PFSK-1 (cell line): Measurements from ENCODE around the gene PEAR1.

Source experiments
- FOXP2 ChIP-seq: optimal IDR thresholded peaks from 2 replicates; pipeline ENCODE3; 2011; ENCODE audit warnings: borderline replicate concordance, control low read depth, inconsistent platforms; ENCODE audit not compliant: insufficient read depth; ENCODE audit errors: extremely low read length, extremely low read depth
- POLR2AphosphoS5 ChIP-seq: IDR thresholded peaks from 2 replicates; pipeline ENCODE4 v1.6.1; 2012; ENCODE audit warnings: low read depth, mild to moderate bottlenecking, control low read depth, low read length, moderate library complexity
- SIN3A ChIP-seq: IDR thresholded peaks from 2 replicates; pipeline ENCODE4 v1.6.1; 2012; ENCODE audit warnings: mild to moderate bottlenecking, low read length, moderate library complexity, borderline replicate concordance; ENCODE audit not compliant: insufficient read depth
- TAF1 ChIP-seq: IDR thresholded peaks from 2 replicates; pipeline ENCODE4 v1.6.1; 2012; ENCODE audit warnings: low read length, control low read depth, borderline replicate concordance; ENCODE audit not compliant: insufficient read depth
- TF ChIP-seq, protein P1 (sequence below), 2 experiments: IDR thresholded peaks; 2 replicates each; pipeline versions ENCODE4 v1.6.1 to v1.8.0; 2011 to 2012; ENCODE audit warnings: low read depth in 2 of 2, low read length in 2 of 2, control low read depth in 1 of 2, inconsistent platforms in 1 of 2, mild to moderate bottlenecking in 1 of 2, moderate library complexity in 1 of 2; ENCODE audit not compliant: insufficient read depth in 1 of 2

DNA sequence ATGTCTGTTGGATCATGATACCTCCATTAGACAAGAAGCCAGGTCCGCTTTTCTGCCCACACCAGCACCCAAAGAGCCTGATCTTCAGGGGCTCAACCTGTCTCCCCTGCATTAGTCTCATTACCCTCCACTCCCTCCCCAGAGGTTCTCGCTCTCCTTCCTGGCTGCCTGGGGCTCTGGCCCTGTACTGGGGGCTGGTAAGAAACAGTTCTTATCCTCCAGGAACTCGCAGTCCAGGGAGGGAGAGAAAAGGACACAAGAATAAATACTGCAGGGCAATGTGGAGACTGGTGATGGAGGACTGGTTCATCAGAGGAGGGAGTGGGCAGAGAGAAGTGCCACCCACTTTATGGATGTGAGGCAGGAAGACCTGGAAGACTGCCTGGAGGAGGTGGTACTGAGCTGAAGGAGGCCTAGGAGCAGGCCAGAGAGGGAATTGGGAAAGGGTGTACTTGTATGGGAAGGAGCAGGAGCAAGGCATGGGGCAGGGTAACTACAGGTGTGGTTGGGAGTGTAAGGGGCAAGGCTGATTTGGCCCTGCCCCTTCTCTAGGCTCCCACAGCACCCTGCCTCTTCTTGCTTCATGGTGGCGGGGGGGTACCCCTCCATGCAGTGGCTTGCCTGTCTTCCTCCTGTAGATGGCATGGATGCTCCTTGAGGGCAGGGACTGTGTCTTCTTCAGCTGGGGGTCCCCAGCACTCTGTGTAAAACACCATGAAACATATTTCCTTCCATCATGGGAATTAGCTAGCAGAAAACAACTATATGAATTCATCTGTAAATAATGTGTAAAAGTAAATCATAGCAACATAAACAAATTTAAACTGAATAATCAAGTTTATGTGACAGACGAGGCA is 31.9 kb downstream of the PEAR1 start:
- TF ChIP-seq, protein P1, sequence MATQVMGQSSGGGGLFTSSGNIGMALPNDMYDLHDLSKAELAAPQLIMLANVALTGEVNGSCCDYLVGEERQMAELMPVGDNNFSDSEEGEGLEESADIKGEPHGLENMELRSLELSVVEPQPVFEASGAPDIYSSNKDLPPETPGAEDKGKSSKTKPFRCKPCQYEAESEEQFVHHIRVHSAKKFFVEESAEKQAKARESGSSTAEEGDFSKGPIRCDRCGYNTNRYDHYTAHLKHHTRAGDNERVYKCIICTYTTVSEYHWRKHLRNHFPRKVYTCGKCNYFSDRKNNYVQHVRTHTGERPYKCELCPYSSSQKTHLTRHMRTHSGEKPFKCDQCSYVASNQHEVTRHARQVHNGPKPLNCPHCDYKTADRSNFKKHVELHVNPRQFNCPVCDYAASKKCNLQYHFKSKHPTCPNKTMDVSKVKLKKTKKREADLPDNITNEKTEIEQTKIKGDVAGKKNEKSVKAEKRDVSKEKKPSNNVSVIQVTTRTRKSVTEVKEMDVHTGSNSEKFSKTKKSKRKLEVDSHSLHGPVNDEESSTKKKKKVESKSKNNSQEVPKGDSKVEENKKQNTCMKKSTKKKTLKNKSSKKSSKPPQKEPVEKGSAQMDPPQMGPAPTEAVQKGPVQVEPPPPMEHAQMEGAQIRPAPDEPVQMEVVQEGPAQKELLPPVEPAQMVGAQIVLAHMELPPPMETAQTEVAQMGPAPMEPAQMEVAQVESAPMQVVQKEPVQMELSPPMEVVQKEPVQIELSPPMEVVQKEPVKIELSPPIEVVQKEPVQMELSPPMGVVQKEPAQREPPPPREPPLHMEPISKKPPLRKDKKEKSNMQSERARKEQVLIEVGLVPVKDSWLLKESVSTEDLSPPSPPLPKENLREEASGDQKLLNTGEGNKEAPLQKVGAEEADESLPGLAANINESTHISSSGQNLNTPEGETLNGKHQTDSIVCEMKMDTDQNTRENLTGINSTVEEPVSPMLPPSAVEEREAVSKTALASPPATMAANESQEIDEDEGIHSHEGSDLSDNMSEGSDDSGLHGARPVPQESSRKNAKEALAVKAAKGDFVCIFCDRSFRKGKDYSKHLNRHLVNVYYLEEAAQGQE (IDR thresholded peaks at IDR 0.05; ENCODE audit: insufficient read depth in 1 of 2, low read depth in 2 of 2, low read length in 2 of 2) = no peak
- TF ChIP-seq POLR2AphosphoS5 = no peak
- TF ChIP-seq TAF1 = no peak
- TF ChIP-seq SIN3A = no peak
- no peak for TF ChIP-seq FOXP2
